Peyer's patch (tissue), 4 donors: ENCODE data around the gene RORC.

Experiments
- POLR2A ChIP-seq, 2 donors: fragments of 450-650 bp; IDR thresholded peaks; one replicate each; pipeline ENCODE4 v1.5.1; 2017; ENCODE audit warnings: antibody characterized with exemption in 2 of 2, mild to moderate bottlenecking in 2 of 2, moderate library complexity in 2 of 2
- TF ChIP-seq, protein P1 (sequence below), 6 experiments: fragments of 450-650 bp in 4 of 6; fragments of 200-600 bp in 2 of 6; sonication (generic) in 1 of 6; IDR thresholded peaks; one replicate each; pipeline ENCODE4 v1.5.1; 2017 to 2019; ENCODE audit warnings: antibody characterized with exemption in 6 of 6, mild to moderate bottlenecking in 3 of 6, moderate library complexity in 1 of 6

DNA sequence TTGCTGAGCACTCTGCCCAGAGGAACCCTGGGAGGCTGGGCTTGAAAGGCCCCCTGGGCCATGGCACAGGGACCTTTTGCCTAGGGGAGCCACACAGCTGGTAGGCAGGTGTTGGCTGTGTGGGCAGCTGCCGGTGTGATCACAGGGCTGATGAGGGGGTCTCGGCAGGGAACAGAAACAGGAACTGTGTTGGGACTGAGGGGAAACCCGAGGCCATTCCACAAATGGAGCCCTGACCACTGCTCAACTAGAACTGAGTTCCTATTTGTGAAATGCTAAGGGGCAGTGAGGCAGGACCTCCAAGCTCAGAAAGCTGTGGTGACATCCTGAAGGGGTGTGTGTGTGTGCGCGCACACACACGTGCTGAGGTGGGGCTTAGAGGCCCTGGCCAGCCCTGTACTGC is 28.3 kb upstream of the RORC start:
- TF ChIP-seq POLR2A (IDR thresholded peaks at IDR 0.05) = no peak
- TF ChIP-seq, protein P1, sequence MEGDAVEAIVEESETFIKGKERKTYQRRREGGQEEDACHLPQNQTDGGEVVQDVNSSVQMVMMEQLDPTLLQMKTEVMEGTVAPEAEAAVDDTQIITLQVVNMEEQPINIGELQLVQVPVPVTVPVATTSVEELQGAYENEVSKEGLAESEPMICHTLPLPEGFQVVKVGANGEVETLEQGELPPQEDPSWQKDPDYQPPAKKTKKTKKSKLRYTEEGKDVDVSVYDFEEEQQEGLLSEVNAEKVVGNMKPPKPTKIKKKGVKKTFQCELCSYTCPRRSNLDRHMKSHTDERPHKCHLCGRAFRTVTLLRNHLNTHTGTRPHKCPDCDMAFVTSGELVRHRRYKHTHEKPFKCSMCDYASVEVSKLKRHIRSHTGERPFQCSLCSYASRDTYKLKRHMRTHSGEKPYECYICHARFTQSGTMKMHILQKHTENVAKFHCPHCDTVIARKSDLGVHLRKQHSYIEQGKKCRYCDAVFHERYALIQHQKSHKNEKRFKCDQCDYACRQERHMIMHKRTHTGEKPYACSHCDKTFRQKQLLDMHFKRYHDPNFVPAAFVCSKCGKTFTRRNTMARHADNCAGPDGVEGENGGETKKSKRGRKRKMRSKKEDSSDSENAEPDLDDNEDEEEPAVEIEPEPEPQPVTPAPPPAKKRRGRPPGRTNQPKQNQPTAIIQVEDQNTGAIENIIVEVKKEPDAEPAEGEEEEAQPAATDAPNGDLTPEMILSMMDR (IDR thresholded peaks at IDR 0.05) = no peak
